Stimulated activated naive CD8-positive, alpha-beta T cell treated with anti-CD3 and anti-CD28 coated beads, Interleukin-15, Interleukin-2, amounts not matched to agents 100 ng/mL and 50 ng/mL, for 24 hours (primary cell): ENCODE data around the gene NEMP1.
"Not testable (repeated sequence)": the region's sequence is repeated elsewhere in the genome, so short reads cannot be mapped to it uniquely, and the experiment has no call there.

Experiments
- H3K27ac Mint-ChIP-seq: one replicate; pipeline ENCODE4 v1.8.0; 2021; ENCODE audit warnings: mild to moderate bottlenecking, mixed read lengths
- H3K27me3 Mint-ChIP-seq: one replicate; pipeline ENCODE4 v1.8.0; 2021; ENCODE audit warnings: mixed read lengths
- H3K36me3 Mint-ChIP-seq: one replicate; pipeline ENCODE4 v1.8.0; 2021; ENCODE audit warnings: low read depth, mixed read lengths
- H3K4me1 Mint-ChIP-seq: one replicate; pipeline ENCODE4 v1.8.0; 2021; ENCODE audit warnings: low read depth, mixed read lengths
- H3K4me3 Mint-ChIP-seq: one replicate; pipeline ENCODE4 v1.8.0; 2021; ENCODE audit warnings: mild to moderate bottlenecking, mixed read lengths
- H3K9me3 Mint-ChIP-seq: one replicate; pipeline ENCODE4 v1.8.0; 2021; ENCODE audit warnings: mixed read lengths

NEMP1 gene

GRCh38 chr12:57089271-57090245, 11.0 kb upstream of the NEMP1 start:
- Mint-ChIP-seq H3K9me3 (no peaks in the 10 kb centered on the region), H3K4me3 (peak overlapping the region; percentile 93), H3K4me1 (peaks cover 75% of the 10 kb centered on the region), H3K36me3 (peaks cover 38% of the 10 kb centered on the region), H3K27ac (peak overlapping the region; percentile 89), H3K27me3 (no peaks in the 10 kb centered on the region)

DNA sequence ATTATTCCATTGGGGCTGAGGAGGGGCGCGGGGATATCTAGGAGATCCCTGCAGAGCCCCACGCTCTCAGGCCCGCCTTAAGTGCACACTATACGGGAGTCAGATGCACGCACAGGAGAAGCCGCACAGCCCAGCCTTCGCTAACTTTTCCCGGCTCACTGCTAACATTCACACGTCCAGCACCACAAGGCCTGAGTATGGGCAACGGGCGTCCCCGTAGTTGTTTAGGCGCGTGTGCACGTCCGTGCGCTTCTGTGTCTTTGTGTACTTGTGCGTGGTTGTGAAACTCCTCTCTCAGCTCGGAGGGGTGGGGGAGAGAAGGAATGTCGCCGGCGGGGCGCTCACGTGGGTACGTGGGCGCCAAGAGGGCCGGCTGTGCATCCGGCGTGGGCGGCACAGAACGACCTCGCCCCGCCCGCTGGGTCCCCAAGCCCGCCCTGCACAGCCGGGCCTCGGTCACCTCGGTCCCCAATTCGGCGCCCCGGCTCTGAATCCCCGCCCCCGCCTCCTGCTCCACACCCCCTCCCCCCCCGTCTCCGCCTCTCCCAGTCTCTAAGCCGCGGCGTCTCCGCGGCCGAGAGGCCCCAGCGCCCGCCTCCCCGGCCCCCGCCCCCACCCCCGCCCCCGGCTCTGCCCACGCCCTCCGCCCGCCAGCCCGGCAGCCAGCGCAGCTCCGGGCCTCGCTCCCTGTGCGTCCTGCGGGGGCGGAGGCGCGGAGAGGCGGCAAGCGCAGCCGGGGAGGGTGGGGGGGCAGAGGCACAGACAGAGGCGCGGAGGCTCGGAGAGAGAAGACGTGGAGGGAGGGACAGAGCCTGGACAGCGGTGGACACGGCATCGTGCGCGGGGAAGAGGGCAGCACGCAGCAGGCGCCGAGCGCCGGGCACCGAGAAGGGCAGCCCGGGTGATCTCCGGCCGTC, 10.0 kb upstream of the NEMP1 start, which contains the start of gene NAB2:
Gene NAB2 (plus strand): TSS at position 761 of the 917 bp plus-strand sequence. CDS start 158 bp downstream, outside the sequence.
- Mint-ChIP-seq H3K27ac (peak within 1 kb of the TSS; percentile 98), H3K4me1 (peaks cover 70% of the 10 kb centered on the region), H3K4me3 (peak within 1 kb of the TSS; percentile 93), H3K27me3 (no peaks in the 10 kb centered on the region), H3K9me3 (no peaks in the 10 kb centered on the region), H3K36me3 (peaks cover 31% of the 10 kb centered on the region)

GRCh38 chr12:57087691-57088353, 9.2 kb upstream of the NEMP1 start:
- Mint-ChIP-seq H3K36me3 (peaks cover 27% of the 10 kb centered on the region), H3K4me3 (peak overlapping the region; percentile 88), H3K27ac (peak overlapping the region; percentile 98), H3K9me3 (no peaks in the 10 kb centered on the region), H3K27me3 (no peaks in the 10 kb centered on the region), H3K4me1 (peaks cover 66% of the 10 kb centered on the region)

- Mint-ChIP-seq H3K4me1 (peaks cover 59% of the 10 kb centered on the region), H3K27ac (peak overlapping the region; percentile 98), H3K36me3 (peaks cover 21% of the 10 kb centered on the region), H3K9me3 (no peaks in the 10 kb centered on the region), H3K4me3 (peak overlapping the region; percentile 88), H3K27me3 (no peaks in the 10 kb centered on the region)
Measured at GRCh38 chr12:57087010-57087690, 8.6 kb upstream of the NEMP1 start.

DNA sequence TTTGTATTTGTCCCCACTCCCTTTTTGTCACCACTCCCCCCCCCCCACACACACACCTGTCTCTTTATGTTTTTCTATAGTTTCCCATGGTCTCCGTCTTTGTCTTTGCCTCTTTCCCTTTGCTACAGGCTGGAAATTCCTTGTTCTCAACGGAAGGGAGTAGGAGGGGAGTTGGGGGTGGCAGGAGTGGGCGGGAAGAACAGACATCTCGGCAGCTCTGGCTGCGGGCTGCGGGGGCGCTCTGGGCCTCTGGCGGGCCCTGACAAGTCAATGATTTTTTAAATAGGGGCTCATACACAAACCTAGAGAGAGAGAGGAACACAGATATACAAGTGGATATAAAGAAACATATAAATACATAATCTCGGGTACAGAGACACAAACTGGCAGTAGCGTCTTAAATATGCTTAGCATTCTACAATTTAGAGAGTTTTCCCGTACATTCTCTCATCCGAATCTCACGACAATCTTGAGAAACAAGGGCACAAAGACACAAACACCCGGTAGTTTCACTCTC, 8.0 kb upstream of the NEMP1 start:
- peaks cover 53% of the 10 kb centered on the region for H3K4me1 Mint-ChIP-seq
- H3K27ac Mint-ChIP-seq = peak overlapping the region; percentile 94
- peaks cover 18% of the 10 kb centered on the region for H3K36me3 Mint-ChIP-seq
- no peaks in the 10 kb centered on the region for H3K9me3 Mint-ChIP-seq
- H3K27me3 Mint-ChIP-seq = no peaks in the 10 kb centered on the region
- H3K4me3 Mint-ChIP-seq = peak overlapping the region; percentile 88

GRCh38 chr12:57085999-57086492, 7.5 kb upstream of the NEMP1 start:
- H3K4me1 Mint-ChIP-seq = peaks cover 50% of the 10 kb centered on the region
- no peaks in the 10 kb centered on the region for H3K9me3 Mint-ChIP-seq
- peak overlapping the region; percentile 94 for H3K27ac Mint-ChIP-seq
- H3K36me3 Mint-ChIP-seq = peaks cover 13% of the 10 kb centered on the region
- peak overlapping the region; percentile 88 for H3K4me3 Mint-ChIP-seq
- no peaks in the 10 kb centered on the region for H3K27me3 Mint-ChIP-seq

- Mint-ChIP-seq H3K36me3 (no peaks in the 10 kb centered on the region), H3K4me1 (peaks cover 54% of the 10 kb centered on the region), H3K27me3 (no peaks in the 10 kb centered on the region), H3K27ac (peak overlapping the region; percentile 31), H3K9me3 (no peaks in the 10 kb centered on the region), H3K4me3 (no peak overlapping the region)
Measured at GRCh38 chr12:57080855-57081254, 2.3 kb upstream of the NEMP1 start.

DNA sequence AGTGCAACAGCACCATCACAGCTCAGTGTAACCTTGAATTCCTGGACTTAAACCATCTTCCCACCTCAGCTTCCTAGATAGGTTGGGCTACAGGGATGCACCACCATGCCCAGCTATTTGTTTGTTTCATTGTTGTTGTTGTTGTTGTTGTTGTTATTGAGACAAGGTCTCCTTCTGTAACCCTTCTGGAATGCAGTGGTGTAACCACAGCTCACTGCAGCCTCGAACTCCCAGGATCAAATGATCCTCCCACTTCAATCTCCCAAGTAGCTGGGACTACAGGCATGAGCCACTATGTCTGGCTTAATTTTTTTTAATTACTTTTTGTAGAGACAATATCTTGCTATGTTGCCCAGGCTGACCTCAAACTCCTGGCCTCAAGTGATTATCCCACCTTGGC, 1.2 kb upstream of the NEMP1 start:
- H3K27ac Mint-ChIP-seq = peak overlapping the region; percentile 91
- no peaks in the 10 kb centered on the region for H3K9me3 Mint-ChIP-seq
- no peaks in the 10 kb centered on the region for H3K36me3 Mint-ChIP-seq
- no peaks in the 10 kb centered on the region for H3K27me3 Mint-ChIP-seq
- H3K4me1 Mint-ChIP-seq = peaks cover 44% of the 10 kb centered on the region
- peak overlapping the region; percentile 39 for H3K4me3 Mint-ChIP-seq

DNA sequence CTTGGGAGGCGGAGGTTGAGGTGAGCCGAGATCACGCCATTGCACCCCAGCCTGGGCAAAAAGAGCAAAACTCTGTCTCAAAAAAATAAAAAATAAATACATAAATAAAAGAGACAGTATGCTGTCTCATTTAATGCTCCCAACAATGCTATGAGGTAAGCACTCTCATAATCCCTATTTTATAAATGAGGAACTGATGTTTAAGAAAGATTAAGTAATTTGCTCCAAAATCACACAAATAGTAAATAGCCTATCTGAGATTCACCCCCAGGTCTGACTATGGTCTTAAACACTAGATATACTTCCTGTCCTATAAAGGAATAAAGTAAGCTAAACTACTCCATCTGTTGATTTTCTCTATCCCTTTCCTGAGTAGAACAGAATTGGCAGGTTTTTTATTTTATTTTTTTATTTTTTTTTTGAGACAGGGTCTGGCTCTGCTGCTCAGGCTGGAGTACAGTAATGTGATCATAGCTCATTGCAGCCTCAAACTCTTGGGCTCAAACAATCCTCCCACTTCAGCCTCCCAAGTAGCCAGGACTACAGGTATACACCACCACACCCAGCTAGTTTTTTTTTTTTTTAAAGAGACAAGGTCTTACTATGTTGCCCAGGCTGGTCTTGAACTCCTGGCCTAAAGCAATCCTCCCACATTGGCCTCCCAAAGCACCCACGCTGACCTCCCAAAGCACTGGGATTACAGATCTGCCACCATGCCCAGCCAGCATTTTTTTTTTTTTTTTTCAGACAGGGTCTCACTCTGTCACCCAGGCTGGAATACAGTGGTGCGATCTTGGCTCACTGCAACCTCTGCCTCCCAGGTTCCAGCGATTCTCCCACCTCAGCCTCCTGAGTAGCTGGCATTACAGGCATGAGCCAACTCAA, 4.8 kb downstream of the NEMP1 start:
- H3K27ac Mint-ChIP-seq = peak overlapping the region; percentile 74
- H3K4me3 Mint-ChIP-seq, H3K27me3 Mint-ChIP-seq, H3K9me3 Mint-ChIP-seq: not testable (repeated sequence)
- H3K36me3 Mint-ChIP-seq = peaks cover 42% of the 10 kb centered on the region
- H3K4me1 Mint-ChIP-seq = peaks cover 60% of the 10 kb centered on the region

- Mint-ChIP-seq H3K27me3 (no peaks in the 10 kb centered on the region), H3K4me3 (no peak overlapping the region), H3K4me1 (peaks cover 68% of the 10 kb centered on the region), H3K9me3 (no peaks in the 10 kb centered on the region), H3K27ac (peak overlapping the region; percentile 7), H3K36me3 (peaks cover 52% of the 10 kb centered on the region)
Measured at GRCh38 chr12:57072661-57073060, 5.9 kb downstream of the NEMP1 start.

DNA sequence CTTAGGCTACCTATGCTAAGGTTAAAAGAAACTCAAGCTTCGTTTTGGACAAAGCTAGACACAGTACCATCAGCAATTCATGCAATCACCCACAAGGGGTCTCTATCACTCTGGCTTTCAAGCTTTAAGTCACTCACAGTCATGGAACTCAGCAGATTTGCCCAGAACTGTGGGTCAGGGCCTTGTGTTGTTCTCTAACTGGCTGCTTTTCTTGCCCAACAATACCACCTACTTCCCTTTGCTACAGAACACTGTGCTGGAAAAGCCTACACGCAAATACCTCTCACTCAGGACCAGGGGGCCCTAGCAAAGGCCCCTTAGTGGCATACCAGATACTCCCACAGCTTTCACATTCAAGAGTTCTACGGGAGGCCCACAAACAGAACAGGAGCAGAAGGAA, 9.1 kb downstream of the NEMP1 start:
- Mint-ChIP-seq H3K4me3 (peak overlapping the region; percentile 69), H3K27me3 (no peaks in the 10 kb centered on the region), H3K9me3 (peaks cover 4% of the 10 kb centered on the region), H3K27ac (peak overlapping the region; percentile 89), H3K4me1 (peaks cover 85% of the 10 kb centered on the region), H3K36me3 (peaks cover 66% of the 10 kb centered on the region)

- Mint-ChIP-seq H3K9me3 (peaks cover 4% of the 10 kb centered on the region), H3K36me3 (peaks cover 62% of the 10 kb centered on the region)
Measured at GRCh38 chr12:57066245-57066644, 12.3 kb downstream of the NEMP1 start.

More at GRCh38 chr12:57066245-57066644, 12.3 kb downstream of the NEMP1 start:
- H3K27ac Mint-ChIP-seq = peak overlapping the region; percentile 95
- H3K4me1 Mint-ChIP-seq = peaks cover 89% of the 10 kb centered on the region
- H3K27me3 Mint-ChIP-seq = no peaks in the 10 kb centered on the region
- H3K4me3 Mint-ChIP-seq = peak overlapping the region; percentile 38
